ENCODE data around the gene CBX3. TPM values are rescaled to one million over a fixed set of nuclear protein-coding genes. Genes with fewer than 3 reads are reported as not detected.
A peak's percentile ranks its signal among the peaks of the same experiment; 100 is the strongest.
"Not testable (repeated sequence)": the region's sequence is repeated elsewhere in the genome, so short reads cannot be mapped to it uniquely, and the experiment has no call there.

CBX3 gene
- polyA plus RNA-seq, 1 donor = 391 TPM

- peak; percentile 77 for DNase-seq
Observed at GRCh38 chr7:26199301-26200037, 2.1 kb upstream of the CBX3 start.

GRCh38 chr7:26200038-26200443 lies 1.5 kb upstream of the CBX3 start:
- DNase-seq = peak; percentile 69

- peak; percentile 99 for DNase-seq
Observed at GRCh38 chr7:26200444-26201246, 900 bp upstream of the CBX3 start, which contains the start of gene HNRNPA2B1. Gene HNRNPA2B1 (minus strand): TSS chr7:26200746. CDS start chr7:26200577, 169 bp downstream.

- no peak for DNase-seq
Observed at GRCh38 chr7:26202019-26202990, 760 bp downstream of the CBX3 start.

- no peak for DNase-seq
Observed at GRCh38 chr7:26203016-26203415, 1.5 kb downstream of the CBX3 start.

- no peak for DNase-seq
Observed at GRCh38 chr7:26208040-26208439, 6.5 kb downstream of the CBX3 start.

GRCh38 chr7:26212921-26213718 lies 11.6 kb downstream of the CBX3 start:
- no peak for DNase-seq

GRCh38 chr7:26213807-26214515 lies 12.4 kb downstream of the CBX3 start:
- DNase-seq = no peak

- no peak for DNase-seq
Observed at GRCh38 chr7:26216049-26216448, 14.5 kb downstream of the CBX3 start.

GRCh38 chr7:26224359-26224758 lies 22.8 kb downstream of the CBX3 start:
- DNase-seq = no peak

- DNase-seq = no peak
Observed at GRCh38 chr7:26227987-26228386, 26.4 kb downstream of the CBX3 start.

- DNase-seq = no peak
Observed at GRCh38 chr7:26233902-26234511, 32.5 kb downstream of the CBX3 start.

GRCh38 chr7:26237035-26237807 lies 35.7 kb downstream of the CBX3 start:
- DNase-seq = no peak

GRCh38 chr7:26238032-26238431 lies 36.5 kb downstream of the CBX3 start:
- DNase-seq = no peak

- DNase-seq = no peak
Observed at GRCh38 chr7:26245150-26245549, 43.6 kb downstream of the CBX3 start.

- no peak for DNase-seq
Observed at GRCh38 chr7:26250239-26250638, 48.7 kb downstream of the CBX3 start.

- not testable (repeated sequence) for DNase-seq
Observed at GRCh38 chr7:26261866-26262265, 60.3 kb downstream of the CBX3 start.

Measured in left kidney (tissue), 2 donors.